DMS53 treated with DMSO at 0.1 percent for 48 hours (cell line): ENCODE results near the gene NDRG2.

Source experiments
- DNase-seq: peaks from one replicate; lab custom pipeline; 2025; ENCODE audit not compliant: unreplicated experiment; lab: John Stamatoyannopoulos, UW

The NDRG2 gene

GRCh38 chr14:20973501-20973900 lies 51.4 kb downstream of the NDRG2 start:
- DNase-seq, result no peak

GRCh38 chr14:20971705-20972021 lies 53.2 kb downstream of the NDRG2 start:
- DNase-seq, result no peak

DNA sequence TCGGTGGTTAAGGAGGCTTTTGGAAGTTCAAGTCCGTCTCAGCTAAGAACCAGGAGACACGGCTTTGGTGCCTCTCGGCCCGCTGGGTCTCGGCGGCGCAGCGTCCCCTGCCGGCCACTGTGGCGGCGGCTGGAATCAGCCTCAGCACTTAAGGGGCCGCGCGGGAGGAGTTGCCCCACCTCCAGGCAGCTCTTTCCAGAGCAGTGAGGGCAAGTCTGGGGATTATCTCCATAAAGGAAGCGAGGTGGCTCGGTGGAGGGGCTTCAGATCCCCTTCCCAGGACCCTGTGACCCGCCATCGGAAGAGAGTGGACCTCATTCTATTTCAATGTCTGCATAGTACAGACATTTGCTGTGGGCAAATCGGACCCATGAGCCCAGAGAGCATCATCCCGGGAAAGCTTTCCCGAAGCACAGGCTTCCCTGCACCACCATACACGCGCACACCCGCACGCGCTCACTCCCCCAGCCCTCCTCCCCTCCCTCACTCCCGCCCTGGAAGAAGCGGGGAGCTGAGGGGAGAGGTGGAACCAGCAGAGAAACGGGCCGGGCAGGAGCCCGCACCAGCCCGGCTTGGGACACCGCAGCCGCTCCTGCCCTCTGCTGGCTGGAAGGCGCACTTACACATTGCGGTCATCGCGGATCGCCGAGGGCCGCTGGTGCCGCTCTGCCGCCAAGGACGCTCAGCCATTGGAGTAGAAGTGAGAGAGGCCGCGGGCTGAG lies 53.7 kb downstream of the NDRG2 start:
- DNase-seq, result no peak

GRCh38 chr14:20970647-20970982 lies 54.2 kb downstream of the NDRG2 start:
- no peak for DNase-seq

DNA sequence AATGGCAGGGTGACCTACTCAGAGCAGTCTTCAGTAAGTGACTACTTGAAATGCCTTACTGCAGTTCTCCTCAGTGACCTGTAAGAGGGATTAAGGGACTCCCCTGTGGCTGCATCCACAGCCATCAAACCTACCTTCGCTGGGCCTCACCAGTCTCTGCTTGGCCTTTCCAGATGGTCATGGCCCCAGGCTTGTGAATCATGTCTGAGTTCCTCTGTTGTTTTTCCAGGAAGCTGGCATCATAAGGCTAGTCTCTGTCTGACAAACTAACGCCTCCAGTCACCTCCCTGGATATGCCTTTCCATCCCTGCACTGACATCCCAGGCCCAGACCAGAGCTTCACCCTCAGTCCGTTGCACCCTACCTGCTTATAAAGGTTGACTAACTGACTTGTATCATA lies 55.5 kb downstream of the NDRG2 start:
- no peak for DNase-seq
